B cell (primary cell): ENCODE results near the gene RHOBTB3.

ENCODE experiments used
- EZH2 ChIP-seq: IDR thresholded peaks from 2 replicates; pipeline ENCODE4 v1.6.1; 2012; ENCODE audit warnings: borderline replicate concordance, low read depth, mild to moderate bottlenecking, moderate library complexity, low read length; ENCODE audit not compliant: insufficient read depth, poor library complexity, severe bottlenecking
- TF ChIP-seq, protein P1 (sequence below): fragments of 200-600 bp; IDR thresholded peaks from one replicate; pipeline ENCODE4 v1.8.0; 2022; ENCODE audit warnings: antibody characterized with exemption, mild to moderate bottlenecking

DNA sequence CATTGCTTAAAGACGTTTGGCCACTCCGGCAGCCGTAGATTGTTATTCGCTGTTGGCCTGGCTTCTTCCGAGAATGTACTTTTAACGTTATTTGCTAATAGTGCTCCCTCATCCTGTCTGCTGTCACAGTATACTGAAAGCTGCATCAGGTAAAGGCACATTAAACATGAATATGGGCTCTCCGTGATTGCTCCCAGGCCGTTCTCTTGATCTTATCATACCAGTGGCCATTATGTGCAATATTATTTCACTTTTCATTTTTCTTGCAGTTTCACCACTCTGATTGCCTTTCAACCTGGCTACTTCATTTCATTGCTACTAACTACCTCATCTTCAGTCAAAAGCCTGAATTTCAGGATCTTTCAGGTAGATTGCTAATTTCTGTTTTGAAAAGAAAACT lies 57.4 kb downstream of the RHOBTB3 start:
- TF ChIP-seq, protein P1, sequence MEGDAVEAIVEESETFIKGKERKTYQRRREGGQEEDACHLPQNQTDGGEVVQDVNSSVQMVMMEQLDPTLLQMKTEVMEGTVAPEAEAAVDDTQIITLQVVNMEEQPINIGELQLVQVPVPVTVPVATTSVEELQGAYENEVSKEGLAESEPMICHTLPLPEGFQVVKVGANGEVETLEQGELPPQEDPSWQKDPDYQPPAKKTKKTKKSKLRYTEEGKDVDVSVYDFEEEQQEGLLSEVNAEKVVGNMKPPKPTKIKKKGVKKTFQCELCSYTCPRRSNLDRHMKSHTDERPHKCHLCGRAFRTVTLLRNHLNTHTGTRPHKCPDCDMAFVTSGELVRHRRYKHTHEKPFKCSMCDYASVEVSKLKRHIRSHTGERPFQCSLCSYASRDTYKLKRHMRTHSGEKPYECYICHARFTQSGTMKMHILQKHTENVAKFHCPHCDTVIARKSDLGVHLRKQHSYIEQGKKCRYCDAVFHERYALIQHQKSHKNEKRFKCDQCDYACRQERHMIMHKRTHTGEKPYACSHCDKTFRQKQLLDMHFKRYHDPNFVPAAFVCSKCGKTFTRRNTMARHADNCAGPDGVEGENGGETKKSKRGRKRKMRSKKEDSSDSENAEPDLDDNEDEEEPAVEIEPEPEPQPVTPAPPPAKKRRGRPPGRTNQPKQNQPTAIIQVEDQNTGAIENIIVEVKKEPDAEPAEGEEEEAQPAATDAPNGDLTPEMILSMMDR: no peak
- no peak for TF ChIP-seq EZH2
